Measurements from ENCODE around the gene TFF2.

Gene TFF2

GRCh38 chr21:42320791-42321190 is 30.0 kb downstream of the TFF2 start:
- DNase-seq (ENCODE audit: low spot score), result no peak

DNA sequence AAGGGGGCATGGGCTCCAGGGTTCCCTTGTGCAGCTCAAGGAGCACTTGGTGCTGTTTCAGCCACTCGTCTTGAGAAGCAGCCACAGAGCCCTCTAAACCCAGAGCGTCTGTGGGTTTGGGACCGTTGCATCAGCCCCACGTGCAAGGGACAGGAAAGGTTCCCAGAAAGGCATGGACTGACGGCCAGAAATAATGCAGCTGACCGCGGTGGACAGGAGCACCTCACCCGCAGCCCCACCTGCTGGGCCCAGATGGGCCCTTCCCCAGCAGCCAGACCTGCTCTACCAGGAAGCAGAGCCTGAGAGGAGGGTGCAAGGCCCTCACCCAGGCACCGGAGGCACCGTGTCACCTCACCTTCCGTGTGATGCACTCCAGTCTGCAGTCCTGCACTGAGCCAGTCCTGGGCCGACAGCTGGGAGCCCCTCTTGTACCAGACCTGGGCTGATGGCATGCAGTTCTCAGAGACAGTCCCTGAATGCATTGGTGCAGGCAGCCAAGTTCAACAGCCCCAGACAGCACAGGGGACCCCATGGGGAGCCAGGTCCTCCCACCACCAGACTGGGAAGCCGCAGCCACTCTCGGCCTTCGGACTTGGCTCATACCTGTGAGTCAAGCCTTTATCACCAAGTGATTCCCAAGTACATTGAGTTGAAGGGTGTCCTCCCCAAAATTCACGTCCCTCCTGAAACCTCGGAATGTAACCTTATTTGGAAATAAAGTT is 30.8 kb downstream of the TFF2 start:
- no peak for DNase-seq (ENCODE audit: low spot score)

DNA sequence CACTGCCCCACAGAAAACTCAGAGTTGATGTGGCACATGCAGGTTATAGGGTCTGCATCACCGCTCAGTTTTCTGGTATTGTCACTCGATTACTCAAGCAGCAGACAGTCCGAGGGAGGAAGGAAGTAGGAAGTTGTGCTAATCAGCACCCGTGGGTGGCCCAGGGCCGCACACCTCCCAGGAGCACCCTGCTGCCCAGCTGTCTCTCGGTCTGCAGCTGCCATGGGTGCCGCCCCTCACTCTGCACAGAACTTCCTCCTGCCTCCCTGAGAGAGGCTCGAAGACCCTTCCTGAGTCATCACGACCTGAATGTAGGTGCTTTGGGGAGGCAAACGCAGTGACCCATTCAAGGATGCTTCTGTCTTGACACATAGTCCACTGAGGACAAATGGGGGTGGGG is 31.4 kb downstream of the TFF2 start:
- no peak for DNase-seq (ENCODE audit: low spot score)

GRCh38 chr21:42317826-42318746 is 32.7 kb downstream of the TFF2 start:
- no peak for DNase-seq (ENCODE audit: low spot score)

GRCh38 chr21:42317341-42317741 is 33.5 kb downstream of the TFF2 start:
- DNase-seq (ENCODE audit: low spot score), result no peak

DNA sequence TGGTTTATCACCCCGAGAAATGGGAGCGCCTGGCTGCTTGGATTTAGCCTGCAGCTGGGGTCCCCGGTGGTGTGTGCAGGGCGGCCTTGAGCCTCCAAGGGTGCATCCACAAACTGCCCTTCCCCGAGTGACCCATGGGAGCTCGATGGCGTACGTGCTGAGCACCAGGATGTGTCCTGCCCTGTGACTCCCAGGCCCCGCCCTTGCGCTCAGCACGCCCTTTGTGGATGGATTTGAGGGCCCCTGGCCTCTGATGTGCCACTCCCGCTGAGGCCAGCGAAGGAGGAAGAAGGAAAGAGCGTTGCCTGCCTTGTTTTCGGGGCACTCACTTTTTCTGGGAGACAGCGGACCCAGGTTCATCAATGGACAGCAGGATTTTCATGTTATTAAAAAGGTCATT is 33.9 kb downstream of the TFF2 start:
- no peak for DNase-seq (ENCODE audit: low spot score)

- DNase-seq (ENCODE audit: low spot score), result no peak
Measured at GRCh38 chr21:42315296-42315891, 35.4 kb downstream of the TFF2 start, which contains the start of gene TFF3. Gene TFF3 (minus strand): TSS chr21:42315409. CDS start chr21:42315374, 35 bp downstream.

DNA sequence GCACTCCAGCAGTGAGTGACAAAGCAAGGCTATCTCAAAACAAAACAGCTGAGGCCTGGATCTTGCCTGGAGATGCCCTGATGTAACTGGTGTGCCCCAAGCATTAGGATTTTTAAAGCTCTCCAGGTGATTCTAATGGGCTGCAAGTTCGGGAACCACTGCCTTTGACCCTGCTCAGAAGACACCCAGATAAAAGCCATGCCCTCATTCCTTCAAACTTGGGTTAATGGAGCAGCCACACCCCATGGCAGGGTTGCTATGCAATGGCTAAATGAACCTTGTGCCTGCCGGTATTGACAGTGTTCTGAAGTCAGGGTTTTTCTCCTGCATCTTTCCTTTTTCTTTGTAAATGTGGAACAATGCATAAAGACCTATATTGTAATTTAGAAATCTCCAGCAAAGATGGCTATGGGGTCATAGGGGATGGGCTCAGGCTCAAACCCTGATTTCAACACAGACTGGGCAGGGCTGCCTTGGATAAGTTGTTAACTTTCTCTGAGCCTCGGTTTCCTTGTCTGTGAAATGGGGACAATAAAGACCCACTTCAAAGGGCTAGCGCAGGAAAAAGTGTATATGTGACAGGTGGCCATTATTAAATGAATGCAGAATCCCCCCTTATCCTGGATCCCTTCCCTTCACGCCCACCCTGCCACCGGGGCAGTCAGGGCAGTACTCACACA is 36.0 kb downstream of the TFF2 start:
- no peak for DNase-seq (ENCODE audit: low spot score)

- no peak for DNase-seq (ENCODE audit: low spot score)
Measured at GRCh38 chr21:42313501-42313969, 37.3 kb downstream of the TFF2 start.

DNA sequence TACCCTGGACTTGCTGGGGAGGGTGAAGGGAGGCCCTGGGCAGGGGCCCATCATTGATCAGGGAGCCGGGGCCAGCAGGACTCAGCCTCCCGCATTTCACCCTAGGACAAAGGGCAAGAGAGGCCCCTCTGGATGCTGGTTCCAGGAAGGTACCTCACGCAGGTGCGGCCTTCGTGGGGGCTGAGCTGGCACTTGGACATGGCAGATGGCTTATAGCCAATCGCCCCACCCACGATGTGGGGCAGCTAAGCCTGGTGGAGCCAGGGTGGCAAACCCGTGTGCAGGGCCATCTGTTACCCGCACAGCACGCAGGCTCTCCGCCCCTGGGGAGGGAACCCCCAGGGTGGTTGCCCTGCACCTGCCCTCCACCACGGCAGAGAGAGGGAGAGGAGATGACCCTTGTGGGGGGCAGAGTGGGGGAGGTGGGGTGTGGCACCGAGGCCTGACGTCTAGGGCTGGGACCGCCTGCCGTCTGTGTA is 38.1 kb downstream of the TFF2 start:
- DNase-seq (ENCODE audit: low spot score), result no peak

DNA sequence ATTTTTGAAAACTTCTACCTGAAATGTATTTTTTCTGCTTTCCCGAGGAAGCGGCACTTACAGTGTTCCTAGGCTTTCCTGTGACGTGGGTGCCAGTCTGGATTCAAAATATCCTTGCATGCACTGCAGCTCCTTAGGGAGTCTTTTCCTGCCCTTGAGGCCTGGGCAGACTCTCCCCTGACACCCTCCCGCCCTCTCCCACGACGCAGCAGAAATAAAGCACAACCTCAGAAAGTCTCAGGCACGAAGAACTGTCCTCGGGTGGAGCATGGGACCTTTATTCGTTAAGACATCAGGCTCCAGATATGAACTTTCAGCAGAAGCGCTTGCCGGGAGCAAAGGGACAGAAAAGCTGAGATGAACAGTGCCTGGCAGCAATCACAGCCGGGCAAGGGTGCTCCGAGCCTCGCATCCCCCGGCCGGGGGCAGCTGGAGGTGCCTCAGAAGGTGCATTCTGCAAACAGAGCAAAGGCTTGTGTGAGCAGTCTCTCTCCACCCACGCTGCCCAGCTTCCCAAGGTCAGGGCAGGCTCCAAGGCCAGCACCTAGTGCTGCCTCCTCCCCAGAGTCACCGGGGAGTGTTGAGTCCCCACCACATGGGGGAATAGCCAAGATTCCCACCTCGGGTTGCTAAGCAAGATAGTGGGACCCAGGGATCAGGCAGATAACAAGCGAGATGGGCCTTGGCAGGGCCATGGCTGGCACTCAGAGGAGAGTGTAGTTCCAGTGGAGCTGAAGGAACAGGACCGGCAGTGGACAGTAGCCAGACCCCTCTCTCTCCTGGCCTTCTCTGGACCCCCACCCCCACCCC is 38.8 kb downstream of the TFF2 start:
- no peak for DNase-seq (ENCODE audit: low spot score)

- no peak for DNase-seq (ENCODE audit: low spot score)
Measured at GRCh38 chr21:42311160-42311559, 39.6 kb downstream of the TFF2 start.

- no peak for DNase-seq (ENCODE audit: low spot score)
Measured at GRCh38 chr21:42310411-42311001, 40.3 kb downstream of the TFF2 start.

DNA sequence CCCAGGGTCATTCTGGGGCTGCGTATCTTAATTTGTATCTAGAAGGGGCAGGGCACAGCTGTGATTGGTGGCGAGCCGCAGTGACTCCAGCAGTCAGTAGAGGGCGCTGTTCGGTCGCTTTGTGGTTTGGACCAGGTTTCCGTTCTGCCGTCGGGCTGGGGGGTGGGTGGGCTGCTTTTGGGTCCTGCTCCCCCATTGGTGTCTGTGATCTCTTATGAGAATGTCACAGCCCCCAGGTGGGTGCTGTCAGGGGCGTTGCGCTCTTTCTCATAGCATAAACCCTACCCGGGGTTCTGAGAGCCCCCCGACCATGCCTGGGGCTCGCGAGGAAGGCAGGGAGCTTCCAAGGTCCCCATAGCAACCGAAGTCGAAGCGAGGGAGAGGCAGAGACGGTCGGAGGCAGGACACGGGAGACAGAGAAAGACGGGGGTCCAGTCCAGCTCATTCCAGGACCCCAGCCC is 41.0 kb downstream of the TFF2 start:
- DNase-seq (ENCODE audit: low spot score), result peak; percentile 59

DNA sequence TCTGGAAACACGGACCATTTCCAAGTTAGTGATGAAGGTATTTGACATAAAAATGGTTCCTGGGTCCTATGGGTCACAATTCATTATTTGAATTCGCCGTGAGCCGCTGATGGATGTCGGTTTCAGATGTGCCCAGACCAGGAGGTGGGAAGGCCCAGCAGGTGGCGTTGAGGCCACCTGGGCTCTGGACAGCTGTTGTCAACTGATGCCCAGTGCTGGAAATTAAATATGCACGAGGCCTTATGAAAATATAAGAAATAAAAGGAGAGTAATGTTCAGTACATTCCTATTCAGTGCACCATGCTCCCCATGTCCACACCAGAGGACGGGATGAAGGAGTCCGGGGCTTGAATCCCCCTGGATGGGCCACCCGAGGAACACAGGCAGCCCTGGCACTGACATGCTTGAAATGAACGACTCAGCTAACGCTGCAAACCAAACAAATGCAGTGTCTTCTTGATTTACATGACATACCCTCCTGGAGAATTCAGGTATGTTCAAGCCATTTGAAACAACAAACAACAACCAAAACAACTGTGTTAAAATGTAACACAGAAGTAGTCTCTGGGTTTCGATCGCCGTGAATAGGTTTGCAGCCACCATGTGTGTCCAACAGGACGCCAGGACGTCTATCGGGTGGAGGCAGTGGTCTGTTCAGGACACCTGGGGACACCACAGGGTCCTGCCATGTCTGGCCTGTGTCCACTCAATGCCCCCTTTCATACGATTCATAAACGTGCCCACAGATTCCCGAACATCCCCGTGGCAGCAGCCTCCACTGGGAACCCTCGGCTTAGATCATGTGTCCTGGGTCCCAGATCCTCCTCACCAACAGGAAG is 41.7 kb downstream of the TFF2 start:
- DNase-seq (ENCODE audit: low spot score), result no peak

DNA sequence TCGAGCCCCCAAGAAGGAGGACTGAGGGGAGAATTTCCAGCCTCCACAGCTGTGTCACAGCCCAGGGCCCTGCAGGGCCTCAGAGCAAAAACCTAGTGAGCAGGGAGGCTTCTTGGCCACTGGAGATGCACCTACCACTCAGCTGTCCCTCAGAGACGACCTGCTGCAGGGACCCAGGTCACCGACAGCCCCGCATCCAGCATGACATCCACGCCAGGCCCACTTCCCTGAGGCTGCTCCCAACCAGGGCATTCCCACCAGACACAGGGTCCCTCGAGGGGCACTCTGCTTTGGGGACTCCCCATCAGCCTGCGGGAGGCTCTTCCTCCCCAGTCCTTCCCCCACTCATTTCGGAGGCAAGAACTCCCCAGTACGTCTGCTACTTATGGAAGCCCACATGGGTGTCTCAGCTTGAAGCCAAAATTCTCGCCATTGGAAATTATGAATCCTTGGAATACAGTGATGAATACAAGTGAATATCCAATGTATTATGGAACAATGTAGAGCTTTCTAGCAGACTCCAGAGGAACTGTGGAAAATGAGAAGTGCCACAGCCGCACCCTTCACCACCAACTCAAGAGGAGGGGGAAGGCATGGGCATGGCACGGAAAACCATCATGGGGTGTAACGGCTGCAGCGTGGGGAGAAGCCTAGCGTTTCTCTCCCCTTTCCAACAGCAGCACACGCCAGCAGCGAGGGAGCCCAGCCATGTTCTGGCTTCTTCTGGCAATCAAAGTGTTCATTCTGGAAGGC is 42.5 kb downstream of the TFF2 start:
- no peak for DNase-seq (ENCODE audit: low spot score)

GRCh38 chr21:42307106-42307505 is 43.7 kb downstream of the TFF2 start:
- DNase-seq (ENCODE audit: low spot score), result no peak

- DNase-seq (ENCODE audit: low spot score), result no peak
Measured at GRCh38 chr21:42306366-42307035, 44.3 kb downstream of the TFF2 start.

All from GM03348 (cell line).